GM18511 (cell line): ENCODE data around the gene SH2D7.

Source experiments
- ATAC-seq: cut with Tn5 transposase; IDR thresholded peaks from one replicate; pipeline ENCODE4 v1.9.1; 2021; ENCODE audit warnings: mild to moderate bottlenecking, moderate library complexity; ENCODE audit not compliant: unreplicated experiment

Gene SH2D7

DNA sequence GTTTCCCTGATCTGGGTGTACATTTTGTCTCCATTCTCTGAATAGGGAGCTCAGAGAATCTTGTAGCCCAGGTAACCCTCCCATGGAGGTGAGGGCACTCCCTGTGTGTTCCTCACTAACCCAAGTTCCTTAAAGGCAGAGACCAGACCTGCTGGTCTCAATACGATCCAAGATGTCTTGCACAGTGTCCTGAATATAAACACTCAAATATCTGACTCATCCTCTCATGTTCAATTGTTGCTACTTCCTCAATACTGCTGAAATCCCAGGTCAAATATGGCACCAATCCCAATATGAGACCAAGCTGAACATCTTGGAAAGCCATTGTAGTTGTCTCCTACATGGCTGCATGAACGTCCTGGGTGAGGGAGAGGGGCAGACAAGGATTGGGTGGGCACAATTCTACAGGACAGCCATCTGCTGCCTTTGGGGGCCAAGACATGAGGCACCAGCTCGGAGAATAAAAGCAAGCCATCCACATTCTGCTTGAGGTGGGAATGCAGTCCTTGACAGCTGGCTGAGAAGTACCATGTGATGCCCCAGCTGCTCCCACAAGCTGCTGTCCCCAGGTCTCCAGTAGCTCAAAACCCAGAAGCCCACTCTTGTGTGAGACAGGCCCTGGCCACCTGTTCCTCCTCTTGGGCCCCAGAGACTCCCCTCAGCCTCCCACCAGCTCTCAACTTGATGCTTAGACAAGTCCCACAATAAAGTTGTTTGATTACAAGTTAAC lies 33.1 kb upstream of the SH2D7 start:
- ATAC-seq = no peak

DNA sequence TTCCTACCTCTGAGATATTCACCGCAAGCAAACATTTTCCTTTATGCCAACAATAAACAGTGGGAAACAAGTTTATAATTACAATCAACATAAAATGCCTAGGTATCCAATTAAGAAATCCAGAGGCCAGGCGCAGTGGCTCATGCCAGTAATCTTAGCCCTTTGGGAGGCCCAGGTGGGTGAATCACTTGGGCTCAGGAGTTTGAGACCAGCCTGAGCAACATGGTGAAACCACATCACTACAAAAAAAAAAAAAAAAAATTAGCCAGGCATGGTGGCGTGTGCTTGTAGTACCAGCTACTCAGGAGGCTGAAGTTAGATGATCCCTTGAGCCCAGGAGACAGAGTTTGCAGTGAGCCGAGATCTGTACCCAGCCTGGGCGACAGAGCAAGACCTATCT lies 32.1 kb upstream of the SH2D7 start:
- no peak for ATAC-seq

GRCh38 chr15:78061963-78062427 lies 30.4 kb upstream of the SH2D7 start:
- ATAC-seq = no peak

DNA sequence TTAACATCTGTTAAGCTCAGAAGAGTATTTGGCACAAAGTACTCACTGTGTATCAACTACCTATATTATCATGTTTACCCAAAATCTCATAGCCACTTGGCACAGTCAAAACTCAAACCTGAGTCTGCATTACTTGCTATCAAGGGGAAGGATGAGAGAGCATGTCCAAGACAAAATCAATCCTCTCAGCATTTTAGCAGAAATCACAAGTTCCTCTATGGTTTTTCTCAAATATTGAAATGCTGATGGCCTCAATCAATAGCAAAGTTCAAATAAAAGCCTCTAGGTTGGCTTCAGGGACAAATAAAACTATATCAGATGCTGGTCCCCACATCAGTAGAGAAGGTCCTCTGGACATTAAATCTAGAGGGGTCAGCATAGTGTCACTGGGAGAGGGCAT lies 29.1 kb upstream of the SH2D7 start:
- no peak for ATAC-seq

- ATAC-seq = no peak
Observed at GRCh38 chr15:78063970-78064385, 28.4 kb upstream of the SH2D7 start.

GRCh38 chr15:78064544-78064943 lies 27.8 kb upstream of the SH2D7 start:
- ATAC-seq = no peak

DNA sequence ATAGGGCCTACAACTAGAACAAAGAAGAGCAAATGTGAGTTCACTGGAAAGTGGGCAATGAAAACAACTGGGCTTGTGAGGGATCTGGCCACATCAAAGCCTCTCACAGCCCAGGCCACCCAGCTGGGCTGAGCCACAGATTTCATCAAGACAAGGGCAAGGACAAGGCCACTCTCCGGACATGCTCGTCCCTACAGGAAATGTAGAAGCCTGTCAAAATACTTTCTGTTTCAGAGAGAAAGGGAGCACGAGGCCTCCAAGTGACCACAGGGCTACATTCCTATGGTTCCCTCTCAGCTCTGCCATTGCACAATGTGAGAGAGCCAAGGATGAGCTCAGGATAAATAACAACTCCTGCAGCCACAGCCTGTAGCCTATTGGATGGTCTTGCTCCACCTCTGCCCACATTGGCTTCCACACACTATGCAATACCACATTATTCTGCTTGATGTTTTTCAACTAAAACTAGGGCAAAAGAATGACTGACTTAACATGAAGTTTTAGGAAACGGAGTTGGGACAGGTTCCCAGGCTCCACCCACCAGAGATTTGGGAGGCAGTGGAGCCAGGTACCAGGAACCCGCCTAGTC lies 27.0 kb upstream of the SH2D7 start:
- ATAC-seq = no peak

GRCh38 chr15:78065973-78066946 lies 26.1 kb upstream of the SH2D7 start:
- ATAC-seq = peak; percentile 58

DNA sequence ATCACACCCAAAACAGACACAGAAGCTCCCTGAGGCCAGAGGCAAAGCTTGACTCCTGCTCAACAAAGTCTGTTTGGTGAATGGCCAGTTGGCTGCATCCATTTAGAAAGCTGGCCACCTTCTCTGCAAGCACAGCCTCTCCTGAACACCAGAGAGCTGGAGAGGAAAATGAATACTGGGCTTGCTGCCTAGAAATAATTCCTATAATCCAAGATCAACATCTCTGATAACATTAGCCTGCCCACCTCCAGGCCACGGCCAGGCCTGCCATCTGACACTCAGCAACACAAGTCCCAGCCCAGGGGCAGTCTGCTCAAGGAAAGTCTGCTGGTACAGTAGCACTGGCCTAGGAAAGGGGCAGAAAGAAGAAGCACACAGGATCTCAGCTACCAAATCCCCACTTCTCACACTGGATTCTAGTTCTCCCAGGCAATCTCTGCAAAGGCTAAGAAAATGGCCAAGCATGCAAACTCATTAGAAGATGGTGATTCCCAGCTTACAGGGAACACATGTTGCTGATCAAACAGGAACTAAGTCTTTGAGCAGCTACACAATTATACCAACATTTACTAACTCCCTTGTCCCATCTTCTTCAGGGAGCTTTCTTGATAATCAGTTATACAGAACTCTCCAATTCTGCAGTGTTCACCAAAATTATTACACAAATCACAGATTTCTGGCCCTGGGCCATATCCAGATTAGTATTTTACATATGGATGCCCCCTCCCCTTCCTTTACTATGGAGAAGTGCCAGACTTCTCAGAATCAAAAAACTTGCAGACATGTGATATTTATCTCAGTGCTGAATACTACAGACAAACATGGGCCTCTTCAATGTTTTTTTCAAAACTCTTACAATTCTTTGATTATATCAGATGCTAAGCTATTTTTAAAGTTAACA lies 24.8 kb upstream of the SH2D7 start:
- ATAC-seq = no peak

- ATAC-seq = no peak
Observed at GRCh38 chr15:78069052-78069414, 23.3 kb upstream of the SH2D7 start.

DNA sequence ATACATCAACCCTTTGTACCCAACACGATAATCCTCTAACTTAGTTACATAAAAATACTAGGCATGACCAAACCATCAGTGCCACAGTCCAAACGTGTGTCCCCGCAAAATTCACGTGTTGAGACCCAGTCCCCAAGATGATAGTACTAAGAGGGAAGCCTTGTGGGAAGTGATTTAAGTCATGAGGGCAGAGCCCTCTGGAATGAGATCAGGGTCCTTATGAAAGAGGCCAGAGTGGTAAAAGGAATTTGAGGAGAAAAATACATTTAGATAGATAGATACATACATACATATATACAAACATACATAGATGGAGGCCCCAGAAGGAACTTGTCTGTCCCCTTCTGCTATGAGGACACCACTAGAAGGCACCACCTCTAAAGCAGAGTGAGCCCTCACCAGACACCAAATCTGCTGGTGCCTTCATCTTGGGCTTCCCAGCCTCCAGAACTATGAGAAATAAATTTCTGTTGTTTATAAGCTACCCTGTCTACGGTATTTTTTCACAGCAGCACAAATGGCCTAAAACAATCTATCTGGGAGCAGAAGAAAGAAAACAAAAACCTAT lies 22.8 kb upstream of the SH2D7 start:
- no peak for ATAC-seq

DNA sequence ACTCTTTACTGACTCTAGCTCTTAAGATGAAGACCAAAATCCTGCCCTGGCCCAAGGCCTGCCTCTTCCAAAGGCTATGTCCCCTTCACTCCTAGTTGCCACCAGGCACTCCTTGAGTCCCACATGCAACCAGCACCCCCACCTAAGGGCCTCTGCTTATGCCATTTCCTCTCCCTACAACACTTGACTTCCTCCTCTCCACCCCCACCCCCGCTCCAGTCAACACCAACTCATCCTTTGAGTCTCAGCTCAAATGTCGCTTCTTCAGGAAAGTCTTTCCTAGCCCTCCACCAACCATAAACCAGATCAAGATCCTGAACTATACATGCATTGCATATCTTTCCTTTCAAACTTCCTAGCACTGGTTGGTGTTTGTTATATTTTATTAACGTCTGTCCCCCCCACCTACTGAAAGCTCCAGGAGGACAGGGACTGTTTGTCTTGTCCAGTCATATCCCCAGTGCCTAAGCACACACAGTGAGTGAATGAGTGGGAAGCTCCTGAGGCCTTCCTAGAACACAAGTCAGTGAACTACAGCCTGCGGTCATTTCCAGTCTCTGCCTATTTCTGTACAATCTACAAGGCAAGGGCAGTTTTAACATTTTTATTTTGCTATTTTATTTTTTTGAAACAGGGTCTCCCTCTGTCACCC lies 22.2 kb upstream of the SH2D7 start:
- ATAC-seq = no peak

DNA sequence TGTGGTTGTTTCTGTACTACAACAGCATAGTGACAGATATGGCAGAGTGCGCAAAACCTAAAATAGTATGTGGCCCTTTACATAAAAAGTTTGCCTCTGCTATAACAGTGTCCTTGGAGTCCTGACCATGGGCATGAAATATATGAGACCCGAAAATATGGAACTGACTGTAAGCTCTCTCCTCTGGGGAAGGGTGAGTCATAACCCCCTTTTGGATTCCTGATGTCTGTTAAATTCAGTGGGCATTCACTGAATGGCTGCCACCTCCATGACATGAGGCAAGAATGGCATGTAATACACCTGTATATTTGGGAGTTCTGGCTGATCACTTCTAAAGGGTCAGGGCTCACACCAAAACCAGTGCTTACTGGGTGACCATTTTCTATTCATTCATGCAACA lies 21.0 kb upstream of the SH2D7 start:
- ATAC-seq = no peak

DNA sequence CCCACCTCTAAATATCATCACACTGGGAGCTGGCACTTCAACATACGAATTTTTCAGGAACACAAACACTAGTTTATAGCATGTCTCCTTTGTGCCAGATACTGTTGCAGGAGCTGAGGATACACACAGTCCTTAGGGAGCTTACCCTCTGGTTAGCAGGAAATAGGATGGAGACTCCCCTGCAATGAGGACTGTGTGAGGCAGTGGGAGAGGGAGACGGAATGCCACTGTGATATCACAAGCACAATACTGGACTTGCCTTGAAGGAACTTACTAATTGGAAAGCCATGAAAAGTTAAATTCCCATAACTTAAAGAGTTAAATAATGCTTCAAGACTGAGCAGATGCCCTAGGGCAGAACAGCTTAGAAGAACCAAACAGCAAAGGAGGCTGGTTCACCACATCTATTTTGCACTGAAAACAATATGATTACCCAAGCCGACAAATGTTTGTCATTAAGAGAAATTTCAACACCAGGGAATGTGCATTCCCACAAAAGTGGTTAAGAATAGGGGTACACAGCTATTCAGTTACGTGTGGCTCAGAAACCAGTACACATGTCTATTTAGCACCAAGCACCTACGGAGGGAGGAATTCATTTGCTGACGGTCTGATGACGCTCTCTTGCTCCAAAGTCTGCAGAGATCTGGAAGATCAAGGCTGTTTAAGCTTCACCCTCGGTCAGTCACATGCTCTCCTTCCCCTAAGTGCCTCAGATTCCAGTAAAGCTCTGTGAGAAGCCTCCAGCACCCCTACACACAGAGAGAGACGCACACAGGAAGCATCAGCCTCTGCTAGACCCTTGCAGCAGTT lies 20.1 kb upstream of the SH2D7 start:
- ATAC-seq = no peak

DNA sequence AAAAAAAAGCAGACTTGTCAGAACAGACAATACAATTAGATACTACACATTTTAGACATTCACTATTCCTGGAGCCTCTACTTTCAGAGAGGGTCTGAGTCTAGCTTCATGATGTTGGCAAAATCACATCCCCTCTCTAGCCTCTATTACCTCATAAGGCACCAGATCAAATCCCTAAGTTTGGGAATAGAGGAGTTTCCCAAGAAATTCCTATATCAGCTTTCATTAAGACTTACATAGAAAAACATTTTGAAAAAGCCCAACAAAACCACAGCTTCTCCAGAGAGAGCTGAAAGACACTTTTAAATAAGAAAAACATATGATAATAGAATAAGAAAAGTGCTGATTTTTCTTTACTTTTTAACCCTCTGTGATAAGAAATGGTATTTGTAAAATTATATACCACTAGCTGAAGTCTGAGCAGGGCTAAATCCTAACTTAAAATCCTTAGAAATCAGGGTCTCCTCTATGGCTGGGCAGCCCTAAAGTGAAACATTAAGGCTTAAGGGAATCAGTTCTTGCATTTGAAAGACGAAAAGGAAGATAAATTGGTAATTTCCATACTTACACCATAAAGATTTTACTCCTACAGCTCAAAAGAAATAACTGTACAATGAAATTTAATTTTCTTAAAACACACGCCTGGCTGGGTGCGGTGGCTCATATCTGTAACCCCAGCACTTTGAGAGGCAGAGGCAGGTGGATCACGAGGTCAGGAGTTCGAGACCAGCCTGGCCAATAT lies 19.1 kb upstream of the SH2D7 start:
- no peak for ATAC-seq

- no peak for ATAC-seq
Observed at GRCh38 chr15:78075490-78076230, 16.7 kb upstream of the SH2D7 start.

GRCh38 chr15:78076231-78077052 lies 15.9 kb upstream of the SH2D7 start:
- no peak for ATAC-seq
